Mucosa of rectum (tissue), 2 donors: ENCODE results near the gene LPCAT1.

Experiments used
- H3K27ac ChIP-seq, 2 donors: one replicate each; pipeline ENCODE4 v1.7.0; 2013; ENCODE audit warnings: inconsistent platforms in 2 of 2, low read depth in 2 of 2, low read length in 2 of 2
- H3K27me3 ChIP-seq, 2 donors: one replicate each; pipeline ENCODE4 v1.7.0; 2013; ENCODE audit warnings: low read length in 2 of 2; ENCODE audit not compliant: control insufficient read depth in 2 of 2, insufficient read depth in 2 of 2
- H3K36me3 ChIP-seq, 2 donors: one replicate each; pipeline ENCODE4 v1.7.0; 2013; ENCODE audit warnings: low read length in 2 of 2; ENCODE audit not compliant: control insufficient read depth in 2 of 2, insufficient read depth in 2 of 2
- H3K4me1 ChIP-seq, 2 donors: one replicate each; pipeline ENCODE4 v1.7.0; 2013; ENCODE audit warnings: low read length in 2 of 2, mild to moderate bottlenecking in 1 of 2; ENCODE audit not compliant: control insufficient read depth in 2 of 2, insufficient read depth in 2 of 2
- H3K4me3 ChIP-seq, 2 donors: one replicate each; pipeline ENCODE4 v1.7.0; 2013; ENCODE audit warnings: low read length in 2 of 2
- H3K9ac ChIP-seq, 2 donors: one replicate each; pipeline ENCODE4 v1.7.0; 2013; ENCODE audit warnings: low read length in 2 of 2, low read depth in 1 of 2, mild to moderate bottlenecking in 1 of 2
- H3K9me3 ChIP-seq, 2 donors: one replicate each; pipeline ENCODE4 v1.7.0; 2013; ENCODE audit warnings: low read length in 2 of 2; ENCODE audit not compliant: control insufficient read depth in 2 of 2
- donor health status: healthy.
- donor health status: Normal muscosa, but diverticular disease.

LPCAT1 gene

GRCh38 chr5:1453613-1454012, 70.1 kb downstream of the LPCAT1 start:
- peaks cover 0 to 1% of the 10 kb centered on the region in 2 donors for H3K27me3 ChIP-seq
- no peaks in the 10 kb centered on the region for H3K4me1 ChIP-seq
- H3K27ac ChIP-seq: no peak overlapping the region
- no peak overlapping the region for H3K9ac ChIP-seq
- no peak overlapping the region for H3K4me3 ChIP-seq
- H3K36me3 ChIP-seq: no peaks in the 10 kb centered on the region
- peaks cover 10 to 16% of the 10 kb centered on the region in 2 donors for H3K9me3 ChIP-seq

GRCh38 chr5:1449081-1449630, 74.6 kb downstream of the LPCAT1 start:
- Histone ChIP-seq H3K36me3 (no peaks in the 10 kb centered on the region), H3K27ac (no peak overlapping the region), H3K27me3 (peaks cover 11 to 12% of the 10 kb centered on the region in 2 donors)

GRCh38 chr5:1448511-1449011, 75.2 kb downstream of the LPCAT1 start:
- Histone ChIP-seq H3K9me3 (peaks cover 0 to 4% of the 10 kb centered on the region in 2 donors), H3K27ac (no peak overlapping the region), H3K4me1 (no peaks in the 10 kb centered on the region), H3K27me3 (peaks cover 16% of the 10 kb centered on the region in 2 donors), H3K9ac (no peak overlapping the region), H3K4me3 (no peak overlapping the region), H3K36me3 (no peaks in the 10 kb centered on the region)

More at GRCh38 chr5:1449081-1449630, 74.6 kb downstream of the LPCAT1 start:
- H3K9ac ChIP-seq: no peak overlapping the region
- no peaks in the 10 kb centered on the region for H3K4me1 ChIP-seq
- no peak overlapping the region for H3K4me3 ChIP-seq
- H3K9me3 ChIP-seq: peaks cover 0 to 6% of the 10 kb centered on the region in 2 donors

GRCh38 chr5:1447671-1448361, 75.9 kb downstream of the LPCAT1 start:
- Histone ChIP-seq H3K9ac (no peak overlapping the region), H3K27ac (no peak overlapping the region), H3K4me3 (no peak overlapping the region), H3K9me3 (no peaks in the 10 kb centered on the region), H3K27me3 (peaks cover 21 to 23% of the 10 kb centered on the region in 2 donors), H3K4me1 (no peaks in the 10 kb centered on the region), H3K36me3 (no peaks in the 10 kb centered on the region)

- Histone ChIP-seq H3K27ac (no peak overlapping the region), H3K9me3 (no peaks in the 10 kb centered on the region), H3K4me1 (no peaks in the 10 kb centered on the region), H3K27me3 (peaks cover 22 to 24% of the 10 kb centered on the region in 2 donors), H3K9ac (no peak overlapping the region), H3K36me3 (no peaks in the 10 kb centered on the region), H3K4me3 (no peak overlapping the region)
Measured at GRCh38 chr5:1446602-1447343, 77.0 kb downstream of the LPCAT1 start.

GRCh38 chr5:1445689-1446601, 77.8 kb downstream of the LPCAT1 start:
- no peaks in the 10 kb centered on the region for H3K4me1 ChIP-seq
- H3K9me3 ChIP-seq: no peaks in the 10 kb centered on the region
- peaks cover 22 to 25% of the 10 kb centered on the region in 2 donors for H3K27me3 ChIP-seq
- no peak overlapping the region for H3K9ac ChIP-seq
- H3K36me3 ChIP-seq: no peaks in the 10 kb centered on the region
- H3K27ac ChIP-seq: no peak overlapping the region
- no peak overlapping the region for H3K4me3 ChIP-seq

- Histone ChIP-seq H3K4me1 (no peaks in the 10 kb centered on the region), H3K9ac (no peak within 1 kb of the TSS), H3K36me3 (no peaks in the 10 kb centered on the region), H3K4me3 (no peak within 1 kb of the TSS), H3K27ac (no peak within 1 kb of the TSS), H3K27me3 (peaks cover 22 to 30% of the 10 kb centered on the region in 2 donors), H3K9me3 (no peaks in the 10 kb centered on the region)
Measured at GRCh38 chr5:1445313-1445688, 78.5 kb downstream of the LPCAT1 start, which contains the start of gene SLC6A3. Gene SLC6A3, minus strand, starts transcription at chr5:1445440. Its CDS starts 2,243 bp downstream, at chr5:1443197.

GRCh38 chr5:1444361-1445189, 79.2 kb downstream of the LPCAT1 start:
- Histone ChIP-seq H3K4me3 (no peak overlapping the region), H3K27me3 (peaks cover 22 to 30% of the 10 kb centered on the region in 2 donors), H3K4me1 (no peaks in the 10 kb centered on the region), H3K9me3 (no peaks in the 10 kb centered on the region), H3K27ac (no peak overlapping the region), H3K36me3 (no peaks in the 10 kb centered on the region), H3K9ac (no peak overlapping the region)

GRCh38 chr5:1443991-1444360, 79.8 kb downstream of the LPCAT1 start:
- Histone ChIP-seq H3K27ac (no peak overlapping the region), H3K4me3 (no peak overlapping the region), H3K4me1 (no peaks in the 10 kb centered on the region), H3K9me3 (no peaks in the 10 kb centered on the region), H3K9ac (no peak overlapping the region), H3K36me3 (no peaks in the 10 kb centered on the region), H3K27me3 (peaks cover 22 to 30% of the 10 kb centered on the region in 2 donors)
